ENCODE results near the gene ITIH3.

The ITIH3 gene

DNA sequence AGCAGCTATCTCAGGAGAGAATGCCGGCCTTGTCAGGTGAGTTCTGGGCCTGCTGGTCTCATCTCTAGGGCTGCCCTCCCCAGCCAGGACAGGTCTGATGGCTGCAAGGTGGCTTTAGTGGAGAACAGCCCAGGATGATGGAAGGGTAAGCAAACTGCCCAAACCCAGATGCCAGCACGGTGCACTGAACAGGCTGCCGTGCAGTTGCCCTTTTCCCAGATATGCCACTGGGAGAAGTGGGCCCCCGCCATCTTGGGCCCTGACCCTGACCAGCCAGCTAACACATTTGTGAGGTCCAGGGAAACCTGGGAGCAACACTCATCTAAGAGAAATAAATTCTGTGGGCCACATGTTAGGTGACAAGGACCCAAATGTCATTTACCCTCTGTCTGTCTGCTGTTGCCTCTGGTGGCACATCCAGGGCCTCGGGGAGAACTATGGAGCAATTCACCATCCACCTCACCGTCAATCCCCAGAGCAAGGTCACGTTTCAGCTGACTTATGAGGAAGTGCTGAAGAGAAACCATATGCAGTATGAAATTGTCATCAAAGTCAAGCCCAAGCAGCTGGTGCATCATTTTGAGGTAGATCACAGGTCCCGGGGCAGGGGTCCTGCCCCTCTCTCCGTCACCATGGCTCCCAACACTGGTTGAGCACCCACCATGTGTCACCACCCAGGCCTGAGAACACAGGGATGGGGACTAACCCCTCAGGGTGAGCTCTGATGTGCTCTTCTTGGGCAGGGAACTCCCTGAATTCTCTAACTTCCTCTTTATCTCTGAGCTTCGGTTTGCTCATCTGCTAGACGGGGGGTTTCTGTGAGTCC is 15.4 kb upstream of the ITIH3 start:
- no peak for DNase-seq

DNA sequence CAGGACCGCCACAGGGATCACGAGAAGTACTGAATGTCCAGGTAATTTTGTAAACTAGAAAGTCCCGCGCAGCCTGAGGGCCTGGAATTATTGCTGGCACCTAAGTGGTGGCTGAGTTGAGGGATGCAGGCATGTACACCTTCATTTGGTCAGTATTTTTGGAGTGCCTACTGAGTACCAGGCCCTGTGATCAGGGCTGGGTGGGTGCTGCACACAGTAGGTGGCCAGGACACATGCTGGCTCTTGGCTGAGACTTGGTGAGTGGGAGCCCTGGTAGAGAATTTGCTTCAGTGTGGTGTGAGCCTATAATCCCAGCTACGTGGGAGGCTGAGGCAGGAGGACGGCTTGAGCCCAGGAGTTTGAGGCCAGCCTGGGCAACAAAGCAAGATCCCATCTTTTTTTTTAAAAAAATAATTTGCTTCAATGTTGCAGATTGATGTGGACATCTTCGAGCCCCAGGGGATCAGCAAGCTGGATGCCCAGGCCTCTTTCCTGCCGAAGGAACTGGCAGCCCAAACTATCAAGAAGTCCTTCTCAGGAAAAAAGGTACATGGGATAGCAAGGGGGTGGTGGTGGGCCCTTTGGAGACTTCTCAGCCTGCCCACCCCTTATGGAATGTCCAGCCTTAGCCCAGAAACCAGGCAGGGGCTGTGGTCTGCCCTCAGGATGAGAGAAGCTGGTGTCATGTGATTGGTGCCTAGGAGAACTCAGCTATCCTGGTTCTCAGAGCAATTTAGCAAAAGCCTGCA is 14.6 kb upstream of the ITIH3 start:
- no peak for DNase-seq

DNA sequence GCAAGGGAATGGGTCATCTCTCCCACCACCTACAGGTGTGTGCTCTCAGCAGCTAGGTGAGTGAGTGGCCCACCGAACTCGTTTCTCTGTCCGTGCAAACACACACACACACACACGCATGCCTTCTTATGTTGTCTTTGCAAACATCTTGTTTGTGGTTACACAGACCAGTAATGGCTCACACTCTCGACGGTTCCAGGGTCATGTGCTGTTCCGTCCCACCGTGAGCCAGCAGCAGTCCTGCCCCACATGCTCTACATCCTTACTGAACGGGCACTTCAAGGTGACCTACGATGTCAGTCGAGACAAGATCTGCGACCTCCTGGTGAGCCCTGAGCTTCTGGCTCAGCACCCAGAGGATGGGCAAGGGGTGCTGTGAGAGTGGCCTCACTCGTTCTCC is 12.9 kb upstream of the ITIH3 start:
- DNase-seq, result no peak

DNA sequence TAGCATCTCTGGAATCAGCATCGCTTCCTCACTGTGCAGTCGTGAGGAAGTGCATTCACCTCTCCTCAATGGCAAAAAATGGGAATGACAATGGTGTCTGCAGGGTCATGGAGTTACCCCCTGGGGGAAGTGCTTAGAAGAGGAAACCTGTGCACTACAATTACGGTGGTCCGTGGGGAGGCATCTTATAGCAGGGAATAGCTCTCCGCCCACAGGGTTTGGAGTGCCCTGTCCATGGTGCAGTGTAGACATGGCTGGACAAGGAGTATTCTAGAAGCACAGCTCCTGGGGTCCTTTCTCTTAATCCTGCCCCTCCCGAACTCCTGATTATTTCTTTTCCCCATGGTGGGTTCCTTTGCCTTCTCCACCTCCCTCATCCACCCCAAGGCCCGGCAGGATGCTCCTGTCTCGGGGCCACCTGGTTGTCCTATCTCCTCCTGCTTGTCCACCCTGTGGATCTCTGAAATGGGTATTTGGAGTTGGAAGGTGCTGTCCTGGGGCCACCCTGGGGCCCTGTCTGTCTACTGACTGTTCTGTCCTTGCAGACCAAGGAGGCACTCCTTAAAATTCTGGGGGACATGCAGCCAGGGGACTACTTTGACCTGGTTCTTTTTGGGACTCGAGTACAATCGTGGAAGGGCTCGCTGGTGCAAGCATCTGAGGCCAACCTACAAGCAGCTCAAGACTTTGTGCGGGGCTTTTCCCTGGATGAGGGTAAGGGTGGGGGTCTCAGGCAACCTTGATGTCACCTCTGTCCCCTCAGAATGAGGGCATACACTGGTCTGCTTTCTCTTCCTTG is 12.0 kb upstream of the ITIH3 start:
- DNase-seq, result no peak

GRCh38 chr3:52783211-52783555 is 11.4 kb upstream of the ITIH3 start:
- no peak for DNase-seq

- no peak for DNase-seq
Measured at GRCh38 chr3:52784021-52784621, 10.5 kb upstream of the ITIH3 start.

DNA sequence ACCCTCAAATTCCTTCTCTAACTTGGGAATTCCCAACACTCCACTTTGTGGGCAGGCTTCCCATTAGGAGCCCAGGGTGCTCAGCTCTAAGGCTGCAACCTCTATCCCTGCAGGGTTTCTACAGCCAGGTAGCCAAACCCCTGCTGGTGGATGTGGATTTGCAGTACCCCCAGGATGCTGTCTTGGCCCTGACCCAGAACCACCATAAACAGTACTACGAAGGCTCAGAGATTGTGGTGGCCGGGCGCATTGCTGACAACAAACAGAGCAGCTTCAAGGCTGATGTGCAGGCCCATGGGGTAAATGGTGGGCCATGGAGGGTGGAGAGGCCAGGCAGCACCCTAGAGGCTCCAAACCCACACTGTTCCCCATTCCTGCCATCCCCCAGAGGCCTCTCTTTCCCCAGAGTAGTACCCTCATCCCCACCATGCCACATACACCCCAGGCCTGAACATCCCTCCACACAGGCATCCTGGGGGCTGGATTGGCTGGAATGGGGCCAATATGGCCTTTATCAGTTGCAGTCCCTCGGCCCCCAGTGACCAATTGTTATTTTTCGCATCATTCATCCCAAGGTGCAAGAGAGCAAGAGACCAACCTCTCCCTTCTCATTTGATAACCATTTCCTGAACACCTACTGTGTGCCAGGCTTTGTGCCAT is 9.5 kb upstream of the ITIH3 start:
- no peak for DNase-seq

DNA sequence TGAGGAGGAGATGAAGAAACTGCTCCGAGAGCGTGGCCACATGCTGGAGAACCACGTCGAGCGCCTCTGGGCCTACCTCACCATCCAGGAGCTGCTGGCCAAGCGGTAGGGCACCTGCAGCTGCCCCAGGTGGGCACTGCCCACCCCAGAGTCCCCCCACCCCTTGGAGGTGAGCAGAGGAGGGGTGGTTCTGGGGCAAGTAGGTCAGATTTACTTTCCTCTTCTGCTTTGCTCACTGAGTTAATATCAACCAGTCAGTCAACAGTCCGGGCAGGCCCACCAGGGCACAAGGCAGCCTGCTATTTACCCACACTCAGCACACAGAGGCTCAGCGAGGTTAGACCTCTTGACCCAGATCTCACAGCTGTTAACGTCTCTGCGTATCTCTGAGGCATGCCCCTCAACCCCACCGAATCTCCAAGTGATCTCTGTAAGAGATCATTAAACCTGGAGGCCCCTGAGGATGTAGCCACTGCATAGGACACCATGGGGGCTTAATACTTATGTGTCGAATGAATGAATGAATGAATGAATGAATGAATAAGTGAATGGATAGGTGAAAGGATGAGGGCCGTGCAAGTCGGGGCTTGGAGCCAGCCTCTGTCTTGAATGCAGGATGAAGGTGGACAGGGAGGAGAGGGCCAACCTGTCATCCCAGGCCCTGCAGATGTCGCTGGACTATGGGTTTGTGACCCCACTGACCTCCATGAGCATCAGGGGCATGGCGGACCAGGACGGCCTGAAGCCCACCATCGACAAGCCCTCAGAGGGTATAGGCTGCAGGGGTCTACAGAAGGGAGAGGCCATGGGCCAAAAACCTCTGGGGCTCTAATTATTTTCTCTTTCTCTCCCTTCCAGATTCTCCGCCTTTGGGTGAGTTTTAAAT is 8.0 kb upstream of the ITIH3 start:
- no peak for DNase-seq

GRCh38 chr3:52787246-52787645 is 7.3 kb upstream of the ITIH3 start:
- DNase-seq, result no peak

GRCh38 chr3:52787672-52788625 is 6.6 kb upstream of the ITIH3 start:
- DNase-seq, result no peak

- no peak for DNase-seq
Measured at GRCh38 chr3:52788890-52789745, 5.5 kb upstream of the ITIH3 start.

GRCh38 chr3:52789746-52790040 is 4.9 kb upstream of the ITIH3 start:
- DNase-seq, result no peak

DNA sequence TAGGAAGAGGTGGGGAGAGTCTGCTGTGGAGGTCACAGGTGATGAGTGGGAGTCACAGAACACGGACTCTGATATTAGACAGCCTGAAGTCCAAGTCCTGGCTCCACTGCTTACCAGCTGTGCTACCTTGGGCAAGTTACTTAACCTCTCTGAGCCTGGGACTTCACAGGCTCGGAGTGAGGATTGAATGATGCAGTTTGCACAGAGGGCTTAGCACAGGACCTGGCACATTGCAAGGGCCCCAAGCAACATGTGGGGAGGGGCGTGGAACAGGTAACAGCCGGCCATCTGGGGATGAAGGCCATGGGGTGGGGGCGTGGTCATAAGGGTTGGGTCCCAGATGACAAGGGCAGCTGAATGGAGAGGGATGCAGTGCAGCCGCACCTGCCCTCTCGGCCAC is 4.3 kb upstream of the ITIH3 start:
- no peak for DNase-seq

DNA sequence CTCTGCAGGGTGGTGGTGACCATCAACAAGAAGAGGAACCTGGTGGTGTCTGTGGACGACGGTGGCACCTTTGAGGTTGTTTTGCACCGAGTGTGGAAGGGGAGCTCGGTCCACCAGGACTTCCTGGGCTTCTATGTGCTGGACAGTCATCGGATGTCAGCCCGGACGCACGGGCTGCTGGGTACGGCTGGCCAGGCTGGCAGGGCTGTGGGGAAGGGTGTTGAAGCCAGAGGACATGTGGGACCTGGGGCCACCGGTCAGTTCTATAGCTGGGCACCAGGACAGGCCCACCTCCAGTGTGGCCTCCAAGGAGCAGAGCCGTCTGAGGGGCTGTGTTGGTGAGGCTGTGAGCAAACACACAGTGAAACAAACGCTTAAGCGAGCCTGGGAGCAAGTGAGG is 3.9 kb upstream of the ITIH3 start:
- DNase-seq, result no peak

DNA sequence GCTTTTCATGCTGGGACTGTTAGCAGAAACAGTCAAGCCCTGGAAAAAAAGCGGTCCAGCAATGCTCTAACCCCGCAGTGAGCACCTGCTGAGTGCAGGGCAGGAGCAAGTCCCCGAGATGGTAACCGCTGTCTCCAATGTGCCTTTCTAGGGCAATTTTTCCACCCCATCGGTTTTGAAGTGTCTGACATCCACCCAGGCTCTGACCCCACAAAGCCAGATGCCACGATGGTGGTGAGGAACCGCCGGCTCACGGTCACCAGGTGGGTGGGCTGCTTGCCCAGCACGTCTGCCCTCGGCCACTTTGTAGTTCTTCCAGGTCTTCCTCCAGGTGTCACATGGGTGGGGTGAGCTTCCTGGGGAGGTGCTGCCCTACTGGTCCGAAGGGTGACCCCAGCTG is 3.2 kb upstream of the ITIH3 start:
- no peak for DNase-seq

GRCh38 chr3:52791928-52792327 is 2.7 kb upstream of the ITIH3 start:
- no peak for DNase-seq

- no peak for DNase-seq
Measured at GRCh38 chr3:52792413-52792812, 2.2 kb upstream of the ITIH3 start.

- DNase-seq, result no peak
Measured at GRCh38 chr3:52792961-52793695, 1.5 kb upstream of the ITIH3 start.

Measured in fibroblast of skin of right biceps (primary cell).